ENCODE results near the gene PARVG.

DNA sequence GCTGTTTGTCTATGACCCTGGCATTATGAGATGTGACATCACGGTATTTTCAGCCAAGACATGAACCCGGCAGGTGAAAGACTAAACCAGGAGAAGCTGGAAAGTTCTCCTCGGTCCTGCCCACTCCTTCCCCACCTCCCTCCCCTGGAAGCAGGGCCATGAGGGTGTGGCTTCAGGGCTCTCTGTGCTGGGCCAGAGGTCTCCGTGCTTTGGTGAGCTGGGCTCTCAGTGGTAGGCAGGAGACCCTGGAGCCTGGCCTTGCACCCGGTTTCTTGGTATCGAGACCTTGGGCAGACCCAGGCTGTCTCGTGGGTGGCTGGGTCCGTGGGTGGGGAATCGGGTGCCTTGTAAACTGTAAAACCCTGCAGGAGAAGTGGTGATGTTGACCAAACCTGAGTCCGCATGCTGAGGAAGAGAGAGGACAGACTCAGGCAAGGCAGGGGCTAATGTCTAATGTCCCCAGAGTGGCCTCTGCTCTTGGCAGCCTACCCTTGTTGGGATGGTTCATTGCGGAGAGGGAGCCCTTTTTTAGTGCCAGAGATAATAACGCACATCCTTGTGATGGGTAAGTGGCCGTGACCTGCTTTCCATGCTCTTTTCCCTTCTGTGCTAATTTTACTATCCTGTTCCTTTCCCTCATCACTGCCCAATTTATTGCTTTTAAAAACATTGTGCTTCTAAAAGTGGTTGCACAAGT is 48.6 kb upstream of the PARVG start:
- TF ChIP-seq, protein P1, sequence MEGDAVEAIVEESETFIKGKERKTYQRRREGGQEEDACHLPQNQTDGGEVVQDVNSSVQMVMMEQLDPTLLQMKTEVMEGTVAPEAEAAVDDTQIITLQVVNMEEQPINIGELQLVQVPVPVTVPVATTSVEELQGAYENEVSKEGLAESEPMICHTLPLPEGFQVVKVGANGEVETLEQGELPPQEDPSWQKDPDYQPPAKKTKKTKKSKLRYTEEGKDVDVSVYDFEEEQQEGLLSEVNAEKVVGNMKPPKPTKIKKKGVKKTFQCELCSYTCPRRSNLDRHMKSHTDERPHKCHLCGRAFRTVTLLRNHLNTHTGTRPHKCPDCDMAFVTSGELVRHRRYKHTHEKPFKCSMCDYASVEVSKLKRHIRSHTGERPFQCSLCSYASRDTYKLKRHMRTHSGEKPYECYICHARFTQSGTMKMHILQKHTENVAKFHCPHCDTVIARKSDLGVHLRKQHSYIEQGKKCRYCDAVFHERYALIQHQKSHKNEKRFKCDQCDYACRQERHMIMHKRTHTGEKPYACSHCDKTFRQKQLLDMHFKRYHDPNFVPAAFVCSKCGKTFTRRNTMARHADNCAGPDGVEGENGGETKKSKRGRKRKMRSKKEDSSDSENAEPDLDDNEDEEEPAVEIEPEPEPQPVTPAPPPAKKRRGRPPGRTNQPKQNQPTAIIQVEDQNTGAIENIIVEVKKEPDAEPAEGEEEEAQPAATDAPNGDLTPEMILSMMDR (IDR thresholded peaks at IDR 0.05; ENCODE audit: low read depth, low read length, poor library complexity, severe bottlenecking): no peak
- TF ChIP-seq EZH2phosphoT487 (IDR thresholded peaks at IDR 0.05; ENCODE audit: borderline replicate concordance, low read length): no peak
